Measurements from ENCODE around the gene CLPTM1L. TPM values are rescaled to one million over a fixed set of nuclear protein-coding genes. Genes with fewer than 3 reads are reported as not detected.

The CLPTM1L gene
- total and polyA plus RNA-seq, 9 of the 15 experiments (the other 6 are each of a cell fraction or from before 2014, with no cell fraction given) = 3.5 to 217 (median 177) TPM

DNA sequence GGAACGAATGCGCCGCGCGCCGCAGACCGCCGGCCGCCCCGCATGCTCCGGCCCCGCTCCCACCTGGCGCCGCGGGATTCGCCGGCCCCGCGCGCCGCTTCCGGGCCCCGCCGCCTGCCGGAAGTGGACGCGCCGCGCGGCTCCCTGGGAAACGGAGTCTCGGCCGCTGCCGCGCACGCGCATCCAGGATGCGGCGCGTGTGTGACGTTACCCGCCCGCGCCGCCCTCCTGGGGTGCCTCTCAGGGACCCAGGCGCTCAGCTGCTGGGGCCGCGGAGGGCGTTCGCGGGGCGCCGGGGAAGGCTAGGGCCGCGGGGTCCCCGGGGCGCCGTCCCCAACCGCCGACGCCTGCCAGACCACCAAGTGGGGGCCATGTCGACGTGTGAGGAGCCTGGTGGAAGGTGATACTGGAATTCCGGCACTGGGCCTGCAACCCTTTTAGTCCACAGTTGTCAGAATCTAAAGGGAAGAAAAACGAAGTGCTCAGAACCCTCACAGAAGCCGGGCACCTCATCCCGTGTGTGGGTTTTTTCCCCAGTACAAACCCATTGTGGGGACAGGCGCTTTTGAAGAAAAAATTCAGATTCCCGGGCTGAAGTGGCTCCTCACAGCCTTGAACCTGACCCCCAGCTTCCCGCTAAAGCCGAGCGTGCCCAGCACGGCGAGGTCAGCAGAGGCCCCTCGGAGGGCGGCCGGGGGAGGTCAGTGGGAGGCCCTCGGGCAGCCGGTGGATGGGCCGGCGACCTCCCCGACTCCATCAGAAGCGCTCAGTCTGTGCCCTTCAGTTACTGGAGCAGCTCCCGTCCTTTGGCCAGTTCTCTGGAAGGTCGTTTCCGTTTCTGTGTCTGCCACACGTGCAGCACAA is at the start of gene CLPTM1L (continued):
- TF ChIP-seq, protein P1, sequence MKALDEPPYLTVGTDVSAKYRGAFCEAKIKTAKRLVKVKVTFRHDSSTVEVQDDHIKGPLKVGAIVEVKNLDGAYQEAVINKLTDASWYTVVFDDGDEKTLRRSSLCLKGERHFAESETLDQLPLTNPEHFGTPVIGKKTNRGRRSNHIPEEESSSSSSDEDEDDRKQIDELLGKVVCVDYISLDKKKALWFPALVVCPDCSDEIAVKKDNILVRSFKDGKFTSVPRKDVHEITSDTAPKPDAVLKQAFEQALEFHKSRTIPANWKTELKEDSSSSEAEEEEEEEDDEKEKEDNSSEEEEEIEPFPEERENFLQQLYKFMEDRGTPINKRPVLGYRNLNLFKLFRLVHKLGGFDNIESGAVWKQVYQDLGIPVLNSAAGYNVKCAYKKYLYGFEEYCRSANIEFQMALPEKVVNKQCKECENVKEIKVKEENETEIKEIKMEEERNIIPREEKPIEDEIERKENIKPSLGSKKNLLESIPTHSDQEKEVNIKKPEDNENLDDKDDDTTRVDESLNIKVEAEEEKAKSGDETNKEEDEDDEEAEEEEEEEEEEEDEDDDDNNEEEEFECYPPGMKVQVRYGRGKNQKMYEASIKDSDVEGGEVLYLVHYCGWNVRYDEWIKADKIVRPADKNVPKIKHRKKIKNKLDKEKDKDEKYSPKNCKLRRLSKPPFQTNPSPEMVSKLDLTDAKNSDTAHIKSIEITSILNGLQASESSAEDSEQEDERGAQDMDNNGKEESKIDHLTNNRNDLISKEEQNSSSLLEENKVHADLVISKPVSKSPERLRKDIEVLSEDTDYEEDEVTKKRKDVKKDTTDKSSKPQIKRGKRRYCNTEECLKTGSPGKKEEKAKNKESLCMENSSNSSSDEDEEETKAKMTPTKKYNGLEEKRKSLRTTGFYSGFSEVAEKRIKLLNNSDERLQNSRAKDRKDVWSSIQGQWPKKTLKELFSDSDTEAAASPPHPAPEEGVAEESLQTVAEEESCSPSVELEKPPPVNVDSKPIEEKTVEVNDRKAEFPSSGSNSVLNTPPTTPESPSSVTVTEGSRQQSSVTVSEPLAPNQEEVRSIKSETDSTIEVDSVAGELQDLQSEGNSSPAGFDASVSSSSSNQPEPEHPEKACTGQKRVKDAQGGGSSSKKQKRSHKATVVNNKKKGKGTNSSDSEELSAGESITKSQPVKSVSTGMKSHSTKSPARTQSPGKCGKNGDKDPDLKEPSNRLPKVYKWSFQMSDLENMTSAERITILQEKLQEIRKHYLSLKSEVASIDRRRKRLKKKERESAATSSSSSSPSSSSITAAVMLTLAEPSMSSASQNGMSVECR (CRISPR knock-in tag; IDR thresholded peaks at IDR 0.05) = peak; percentile 77
- TF ChIP-seq ZNF124 (CRISPR knock-in tag; IDR thresholded peaks at IDR 0.05) (no peak), MTA3 (IDR thresholded peaks at IDR 0.05; ENCODE audit: borderline replicate concordance) (no peak; the same call in 1 of the 2 replicates), NUFIP1 (IDR thresholded peaks at IDR 0.05; ENCODE audit: partially characterized antibody) (no peak), MTA1 (IDR thresholded peaks at IDR 0.05; ENCODE audit: borderline replicate concordance) (peak; percentile 98), ZBED1 (IDR thresholded peaks at IDR 0.05) (no peak), MYC (IDR thresholded peaks at IDR 0.05; ENCODE audit: low read depth, low read length) (peak; percentile 87), MYC (CRISPR knock-in tag; IDR thresholded peaks at IDR 0.05; ENCODE audit: borderline replicate concordance, low read depth) (no peak), SNRNP70 (optimal IDR thresholded peaks at IDR 0.05; ENCODE audit: low read depth, low read length) (no peak), BRCA1 (IDR thresholded peaks at IDR 0.05) (no peak), BRCA1 (CRISPR knock-in tag; IDR thresholded peaks at IDR 0.05) (no peak), ARNT (IDR thresholded peaks at IDR 0.05) (no peak), PHB (CRISPR knock-in tag; IDR thresholded peaks at IDR 0.05) (no peak), PHB2 (IDR thresholded peaks at IDR 0.05; ENCODE audit: low read depth) (no peak), NBN (IDR thresholded peaks at IDR 0.05; ENCODE audit: low read depth) (no peak), ZNF830 (CRISPR knock-in tag; IDR thresholded peaks at IDR 0.05) (no peak)
- TF ChIP-seq, protein P2, sequence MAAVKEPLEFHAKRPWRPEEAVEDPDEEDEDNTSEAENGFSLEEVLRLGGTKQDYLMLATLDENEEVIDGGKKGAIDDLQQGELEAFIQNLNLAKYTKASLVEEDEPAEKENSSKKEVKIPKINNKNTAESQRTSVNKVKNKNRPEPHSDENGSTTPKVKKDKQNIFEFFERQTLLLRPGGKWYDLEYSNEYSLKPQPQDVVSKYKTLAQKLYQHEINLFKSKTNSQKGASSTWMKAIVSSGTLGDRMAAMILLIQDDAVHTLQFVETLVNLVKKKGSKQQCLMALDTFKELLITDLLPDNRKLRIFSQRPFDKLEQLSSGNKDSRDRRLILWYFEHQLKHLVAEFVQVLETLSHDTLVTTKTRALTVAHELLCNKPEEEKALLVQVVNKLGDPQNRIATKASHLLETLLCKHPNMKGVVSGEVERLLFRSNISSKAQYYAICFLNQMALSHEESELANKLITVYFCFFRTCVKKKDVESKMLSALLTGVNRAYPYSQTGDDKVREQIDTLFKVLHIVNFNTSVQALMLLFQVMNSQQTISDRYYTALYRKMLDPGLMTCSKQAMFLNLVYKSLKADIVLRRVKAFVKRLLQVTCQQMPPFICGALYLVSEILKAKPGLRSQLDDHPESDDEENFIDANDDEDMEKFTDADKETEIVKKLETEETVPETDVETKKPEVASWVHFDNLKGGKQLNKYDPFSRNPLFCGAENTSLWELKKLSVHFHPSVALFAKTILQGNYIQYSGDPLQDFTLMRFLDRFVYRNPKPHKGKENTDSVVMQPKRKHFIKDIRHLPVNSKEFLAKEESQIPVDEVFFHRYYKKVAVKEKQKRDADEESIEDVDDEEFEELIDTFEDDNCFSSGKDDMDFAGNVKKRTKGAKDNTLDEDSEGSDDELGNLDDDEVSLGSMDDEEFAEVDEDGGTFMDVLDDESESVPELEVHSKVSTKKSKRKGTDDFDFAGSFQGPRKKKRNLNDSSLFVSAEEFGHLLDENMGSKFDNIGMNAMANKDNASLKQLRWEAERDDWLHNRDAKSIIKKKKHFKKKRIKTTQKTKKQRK (IDR thresholded peaks at IDR 0.05; ENCODE audit: borderline replicate concordance, low read depth, low read length) = no peak
- TF ChIP-seq, protein P3, sequence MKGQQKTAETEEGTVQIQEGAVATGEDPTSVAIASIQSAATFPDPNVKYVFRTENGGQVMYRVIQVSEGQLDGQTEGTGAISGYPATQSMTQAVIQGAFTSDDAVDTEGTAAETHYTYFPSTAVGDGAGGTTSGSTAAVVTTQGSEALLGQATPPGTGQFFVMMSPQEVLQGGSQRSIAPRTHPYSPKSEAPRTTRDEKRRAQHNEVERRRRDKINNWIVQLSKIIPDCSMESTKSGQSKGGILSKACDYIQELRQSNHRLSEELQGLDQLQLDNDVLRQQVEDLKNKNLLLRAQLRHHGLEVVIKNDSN (CRISPR knock-in tag; IDR thresholded peaks at IDR 0.05) = no peak; the same call in 1 of the 2 replicates
- TF ChIP-seq, protein P4, sequence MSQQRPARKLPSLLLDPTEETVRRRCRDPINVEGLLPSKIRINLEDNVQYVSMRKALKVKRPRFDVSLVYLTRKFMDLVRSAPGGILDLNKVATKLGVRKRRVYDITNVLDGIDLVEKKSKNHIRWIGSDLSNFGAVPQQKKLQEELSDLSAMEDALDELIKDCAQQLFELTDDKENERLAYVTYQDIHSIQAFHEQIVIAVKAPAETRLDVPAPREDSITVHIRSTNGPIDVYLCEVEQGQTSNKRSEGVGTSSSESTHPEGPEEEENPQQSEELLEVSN (IDR thresholded peaks at IDR 0.05; ENCODE audit: borderline replicate concordance in 1 of 2, extremely low read depth in 1 of 2, insufficient read depth in 1 of 2, insufficient read length in 1 of 2, low read depth in 1 of 2, low read length in 1 of 2, poor library complexity in 1 of 2, severe bottlenecking in 1 of 2) = peak; percentile 76 to 96

Data from K562 (cell line).